ENCODE measurements around the gene NAPEPLD.

Gene NAPEPLD

GRCh38 chr7:103076764-103077163, 72.1 kb downstream of the NAPEPLD start:
- DNase-seq (ENCODE audit: low read depth): peak; percentile 8

GRCh38 chr7:103075337-103075918, 73.5 kb downstream of the NAPEPLD start:
- TF ChIP-seq CTCF (IDR thresholded peaks at IDR 0.05; ENCODE audit: low read length, missing control alignments): no peak
- peak; percentile 38 for DNase-seq (ENCODE audit: low read depth)
- peak overlapping the region; percentile 67 for H3K4me3 ChIP-seq (replicated peaks; ENCODE audit: low read depth, low read length)

More at GRCh38 chr7:103076764-103077163, 72.1 kb downstream of the NAPEPLD start:
- no peak overlapping the region for H3K4me3 ChIP-seq (replicated peaks; ENCODE audit: low read depth, low read length)
- TF ChIP-seq CTCF (IDR thresholded peaks at IDR 0.05; ENCODE audit: low read length, missing control alignments): no peak

- TF ChIP-seq CTCF (IDR thresholded peaks at IDR 0.05; ENCODE audit: low read length, missing control alignments): no peak
- peak; percentile 92 for DNase-seq (ENCODE audit: low read depth)
- peak within 1 kb of the TSS; percentile 67 for H3K4me3 ChIP-seq (replicated peaks; ENCODE audit: low read depth, low read length)
Measured at GRCh38 chr7:103074519-103075336, 74.2 kb downstream of the NAPEPLD start, which contains the start of the genes ARMC10 and FBXL13. Gene ARMC10, plus strand, starts transcription at chr7:103075140. Its CDS starts 133 bp downstream, at chr7:103075273. Gene FBXL13, minus strand, starts transcription at chr7:103074796.

- no peak for TF ChIP-seq CTCF (IDR thresholded peaks at IDR 0.05; ENCODE audit: low read length, missing control alignments)
- no peak for DNase-seq (ENCODE audit: low read depth)
Measured at GRCh38 chr7:103073989-103074518, 74.8 kb downstream of the NAPEPLD start.

GRCh38 chr7:103071000-103071399, 77.9 kb downstream of the NAPEPLD start:
- no peak for DNase-seq (ENCODE audit: low read depth)
- TF ChIP-seq CTCF (IDR thresholded peaks at IDR 0.05; ENCODE audit: low read length, missing control alignments): no peak

More at GRCh38 chr7:103073989-103074518, 74.8 kb downstream of the NAPEPLD start:
- H3K4me3 ChIP-seq (replicated peaks; ENCODE audit: low read depth, low read length): peak overlapping the region; percentile 67

GRCh38 chr7:103068414-103069403, 80.2 kb downstream of the NAPEPLD start:
- DNase-seq (ENCODE audit: low read depth): peak; percentile 16
- TF ChIP-seq CTCF (IDR thresholded peaks at IDR 0.05; ENCODE audit: low read length, missing control alignments): no peak
- H3K4me3 ChIP-seq (replicated peaks; ENCODE audit: low read depth, low read length): no peak overlapping the region

More at GRCh38 chr7:103071000-103071399, 77.9 kb downstream of the NAPEPLD start:
- no peak overlapping the region for H3K4me3 ChIP-seq (replicated peaks; ENCODE audit: low read depth, low read length)

Data from fibroblast of pulmonary artery (primary cell).